ENCODE results near the gene TEAD4. TPM values are rescaled to one million over a fixed set of nuclear protein-coding genes. Genes with fewer than 3 reads are reported as not detected.

Gene TEAD4
- total RNA-seq, 1 donor from 2014 or later, result 0.94 TPM

DNA sequence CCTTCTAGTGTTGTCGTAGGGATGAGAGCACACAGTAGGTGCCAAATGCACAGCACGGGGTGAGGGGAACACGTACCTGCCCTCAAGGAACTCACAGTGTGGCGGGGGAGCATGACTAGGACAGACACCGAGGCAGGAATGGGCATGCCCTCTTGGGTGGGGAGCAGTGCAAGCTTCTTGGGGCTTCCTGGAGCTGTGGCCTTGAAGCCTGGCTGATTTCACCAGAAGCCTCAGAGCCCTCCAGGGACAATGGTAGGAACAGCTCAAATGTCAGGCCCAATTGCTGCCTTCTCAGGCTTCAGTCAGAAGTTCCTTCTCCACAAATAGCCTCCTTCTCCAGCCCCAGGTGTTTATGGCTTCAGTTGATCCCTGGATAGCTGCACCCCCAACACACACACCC is 43.4 kb downstream of the TEAD4 start:
- no peak for DNase-seq

DNA sequence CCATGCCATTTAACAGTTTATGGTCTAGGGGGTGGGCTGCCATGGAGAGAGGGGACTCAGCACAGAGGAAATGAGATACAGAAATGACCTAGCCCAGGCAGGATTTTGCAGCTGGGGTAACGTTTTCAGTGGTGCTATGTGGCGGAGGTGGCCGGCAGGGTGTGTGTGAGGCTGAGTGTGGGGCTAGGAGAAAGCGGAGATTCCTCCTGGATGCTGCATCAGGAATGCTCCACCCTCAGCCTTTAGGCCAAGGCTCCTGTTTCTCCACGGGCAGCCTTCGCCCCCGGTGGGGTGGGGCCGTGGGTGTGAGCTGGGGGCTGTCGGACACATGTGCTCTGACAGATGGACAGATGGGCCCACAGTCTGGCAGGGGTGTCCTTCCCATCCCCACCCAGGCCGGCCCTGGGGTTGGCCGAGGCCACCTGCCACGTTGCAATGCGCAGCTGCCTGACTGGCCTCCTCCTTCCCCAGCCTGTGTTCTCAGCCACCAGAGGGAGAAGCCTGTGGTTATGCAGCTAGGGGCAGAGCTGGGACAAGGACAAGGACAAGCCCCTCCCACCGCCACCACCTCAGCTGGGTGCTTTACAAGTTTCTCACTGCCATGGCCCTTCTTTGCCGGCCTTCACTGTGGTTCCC is 44.3 kb downstream of the TEAD4 start:
- DNase-seq, result no peak

DNA sequence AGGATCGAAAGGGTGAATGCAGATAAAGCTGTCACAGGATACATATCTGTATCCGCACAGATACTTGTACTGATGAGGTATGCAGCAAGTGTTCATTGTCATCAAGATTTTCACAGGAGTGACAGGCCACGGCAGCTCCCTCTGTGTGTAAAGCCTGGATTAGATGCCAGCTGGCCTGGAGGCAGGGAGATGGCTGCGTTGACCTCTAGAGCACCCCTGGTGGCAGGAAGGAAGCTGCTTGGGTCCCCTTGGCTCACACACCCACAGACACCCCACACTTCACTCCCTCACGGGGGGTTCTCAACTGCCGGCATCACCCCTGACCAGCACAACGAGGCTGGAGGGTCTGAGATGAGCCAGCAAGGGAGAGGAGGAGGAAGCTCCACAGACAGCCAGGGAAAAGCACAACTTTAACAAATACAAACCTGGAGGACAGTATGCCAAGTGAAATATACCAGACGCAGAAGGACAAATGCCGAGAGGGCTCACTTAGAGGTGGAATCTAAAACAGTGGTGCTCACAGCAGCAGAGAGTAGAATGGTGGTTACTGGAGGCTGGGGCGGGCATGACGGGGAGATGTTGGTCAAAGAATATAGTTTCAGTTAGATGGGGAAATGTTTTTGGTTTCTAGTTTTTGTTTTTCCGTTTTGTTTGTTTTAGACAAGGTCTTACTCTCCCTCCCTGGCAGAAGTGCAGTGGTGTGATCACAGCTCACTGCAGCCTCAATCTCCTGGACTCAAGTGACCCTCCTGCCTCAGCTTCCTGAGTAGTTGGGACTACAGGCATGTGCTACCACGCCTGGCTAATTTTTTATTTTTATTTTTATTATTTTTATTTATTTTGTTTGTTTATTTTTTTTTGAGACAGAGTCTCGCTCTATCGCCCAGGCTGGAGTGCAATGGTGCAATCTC is 45.7 kb downstream of the TEAD4 start:
- DNase-seq, result no peak

DNA sequence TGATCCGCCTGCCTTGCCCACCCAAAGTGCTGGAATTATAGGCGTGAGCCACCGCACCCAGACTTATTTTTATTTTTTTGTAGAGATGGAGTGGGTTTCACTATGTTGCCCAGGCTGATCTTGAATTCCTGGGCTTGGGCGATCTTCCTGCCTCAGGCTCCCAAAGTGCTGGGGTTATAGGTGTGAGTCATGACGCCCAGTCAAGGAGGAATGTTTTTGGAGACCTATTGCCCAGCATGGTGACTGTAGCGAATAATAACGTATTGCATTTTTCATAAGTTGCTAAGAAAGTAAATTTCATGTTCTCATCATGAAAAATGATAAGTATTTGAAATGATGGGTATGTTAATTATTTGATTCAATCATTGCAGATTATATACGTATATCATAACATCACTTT is 46.5 kb downstream of the TEAD4 start:
- DNase-seq, result no peak

DNA sequence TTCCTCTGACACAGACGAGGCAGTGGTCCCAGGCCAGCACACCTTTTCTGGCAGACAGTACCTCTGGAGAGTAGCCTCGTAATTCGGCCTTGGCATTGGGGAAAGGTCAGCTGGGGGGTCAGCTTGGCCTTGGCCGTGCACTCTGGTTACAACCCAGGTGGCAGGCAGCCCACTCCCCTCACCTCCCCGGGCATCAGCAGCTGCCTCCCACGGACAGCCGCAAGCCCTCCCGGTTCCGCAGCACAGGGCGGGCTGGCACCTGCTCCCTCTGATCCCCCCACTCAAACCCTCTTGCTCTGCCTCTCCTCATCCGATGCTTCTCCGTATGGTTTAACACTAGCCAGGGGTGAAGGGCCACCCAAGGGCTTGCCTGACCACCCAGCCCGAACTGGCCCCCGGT is 50.6 kb downstream of the TEAD4 start:
- no peak for DNase-seq

DNA sequence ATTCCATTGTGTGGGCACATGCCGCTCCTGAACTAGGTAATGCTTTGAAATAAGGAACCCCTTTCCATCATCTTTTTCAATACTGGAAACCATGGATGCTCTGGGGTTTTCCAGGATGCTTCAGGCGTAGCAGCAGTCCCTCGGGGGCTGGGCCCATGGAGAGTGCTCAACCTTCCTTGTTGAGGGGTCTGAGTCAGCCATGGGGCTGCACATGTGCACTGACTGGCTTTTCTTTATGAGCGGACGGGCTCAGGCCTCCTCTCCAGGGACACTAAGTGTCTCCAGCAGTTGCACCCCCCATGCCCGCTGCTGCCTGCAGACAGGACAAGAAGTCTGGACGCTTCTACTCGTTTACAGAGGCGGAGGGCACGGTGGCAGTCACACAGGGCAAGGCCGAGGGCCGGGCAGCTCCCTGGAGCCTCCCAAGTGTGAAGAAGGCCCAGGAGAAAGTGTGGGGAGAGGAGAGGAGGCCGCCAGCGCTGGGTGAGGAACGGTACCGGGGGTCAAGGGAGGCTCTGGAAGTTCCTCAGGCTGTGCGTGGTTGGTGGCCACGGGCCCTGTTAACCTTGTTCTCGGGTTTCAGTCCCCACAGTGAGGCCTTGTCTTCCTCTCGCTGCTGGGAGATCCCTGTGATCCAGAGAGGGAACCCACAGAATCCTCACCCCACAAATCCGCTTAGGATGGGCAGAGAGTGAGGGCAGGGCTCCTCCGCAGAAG is 51.2 kb downstream of the TEAD4 start:
- no peak for DNase-seq

DNA sequence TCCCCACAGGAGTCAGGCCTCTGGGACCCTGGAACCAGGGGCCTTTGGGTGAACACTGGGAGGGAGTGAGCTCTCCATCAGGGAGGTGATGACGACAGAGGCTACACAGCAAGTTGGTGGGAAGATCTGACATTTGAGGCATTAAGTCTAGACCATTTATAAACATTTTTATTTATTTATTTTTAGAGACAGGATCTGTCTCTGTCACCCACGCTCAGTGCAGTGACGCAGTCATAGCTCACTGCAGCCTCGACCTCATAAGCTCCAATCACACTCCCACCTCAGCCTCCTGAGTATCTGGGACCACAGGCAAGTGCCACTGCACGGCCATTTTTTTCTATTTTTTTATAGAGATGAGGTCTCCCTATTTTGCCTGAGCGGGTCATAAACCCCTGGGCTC is 53.6 kb downstream of the TEAD4 start:
- no peak for DNase-seq

DNA sequence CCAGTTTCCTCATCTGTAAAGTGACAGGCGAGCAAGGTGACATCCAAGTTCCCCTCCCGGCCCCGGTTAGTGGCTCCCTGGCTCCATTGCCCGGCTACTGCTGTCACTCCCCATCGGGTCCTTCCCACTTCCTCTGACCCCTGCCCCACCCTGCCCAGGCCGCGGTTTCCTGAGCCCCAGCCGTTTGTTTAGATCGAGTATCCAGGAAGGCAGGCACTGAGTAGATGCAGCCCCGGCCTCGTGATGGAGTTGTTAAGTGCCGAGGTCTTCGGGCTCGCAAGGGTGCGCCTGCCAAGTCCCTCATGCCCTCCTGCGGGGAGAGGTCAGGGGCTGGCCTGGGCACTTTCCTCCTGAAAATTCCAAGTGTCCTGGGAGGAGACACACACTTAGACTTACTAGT is 55.4 kb downstream of the TEAD4 start:
- DNase-seq, result no peak

DNA sequence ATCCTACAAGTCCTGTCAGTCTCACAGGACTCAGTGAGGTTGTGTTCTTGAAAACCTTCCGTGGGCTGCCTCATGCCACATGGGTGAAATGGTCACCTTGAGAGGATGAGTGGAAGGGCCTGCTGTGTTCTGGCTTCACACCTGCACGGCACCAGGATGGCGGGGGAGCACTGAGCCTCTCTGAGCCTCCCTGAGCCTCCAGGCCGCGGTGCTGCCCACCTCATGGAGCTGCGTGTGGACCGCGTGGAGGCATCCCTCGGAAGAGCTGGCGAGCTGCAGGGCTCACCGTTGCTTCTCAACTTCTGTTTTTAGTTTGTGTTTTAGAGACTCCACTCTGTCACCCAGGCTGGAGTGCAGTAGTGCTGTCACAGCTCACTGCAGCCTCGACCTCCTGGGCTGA is 56.2 kb downstream of the TEAD4 start:
- DNase-seq, result no peak

DNA sequence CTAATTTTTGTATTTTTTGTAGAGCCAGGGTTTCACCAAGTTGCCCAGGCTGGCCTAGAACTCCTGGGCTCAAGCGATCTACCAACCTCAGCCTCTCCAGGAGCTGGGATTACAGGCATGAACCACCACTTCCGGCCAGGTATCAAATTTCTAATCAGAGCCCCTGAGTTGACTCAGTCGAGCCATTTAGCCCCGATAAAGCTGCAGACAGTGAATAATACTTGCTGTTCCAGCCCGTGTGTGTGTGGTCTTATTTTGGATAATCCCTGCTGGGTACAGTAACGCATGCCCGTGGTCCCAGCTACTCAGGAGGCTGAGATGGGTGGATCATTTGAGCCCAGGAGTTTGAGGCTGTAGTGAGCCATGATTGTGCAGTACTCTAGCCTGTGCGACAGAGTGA is 57.0 kb downstream of the TEAD4 start:
- DNase-seq, result no peak

DNA sequence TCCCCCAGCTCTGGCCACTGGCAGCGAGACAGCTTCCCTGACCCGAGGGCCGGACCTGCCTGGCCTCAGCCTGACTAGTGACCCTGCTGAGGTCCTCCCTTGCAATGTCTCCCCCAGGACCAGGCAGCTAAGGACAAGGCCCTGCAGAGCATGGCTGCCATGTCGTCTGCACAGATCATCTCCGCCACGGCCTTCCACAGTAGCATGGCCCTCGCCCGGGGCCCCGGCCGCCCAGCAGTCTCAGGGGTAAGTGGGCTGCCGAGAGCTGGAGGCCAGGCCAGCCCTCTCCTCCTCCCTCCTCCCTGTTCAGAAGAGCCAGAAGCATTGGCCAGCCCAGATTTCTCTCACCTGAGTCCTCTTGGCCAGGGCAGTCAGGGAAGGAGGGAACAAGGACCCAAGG is 58.1 kb downstream of the TEAD4 start:
- DNase-seq, result no peak

DNA sequence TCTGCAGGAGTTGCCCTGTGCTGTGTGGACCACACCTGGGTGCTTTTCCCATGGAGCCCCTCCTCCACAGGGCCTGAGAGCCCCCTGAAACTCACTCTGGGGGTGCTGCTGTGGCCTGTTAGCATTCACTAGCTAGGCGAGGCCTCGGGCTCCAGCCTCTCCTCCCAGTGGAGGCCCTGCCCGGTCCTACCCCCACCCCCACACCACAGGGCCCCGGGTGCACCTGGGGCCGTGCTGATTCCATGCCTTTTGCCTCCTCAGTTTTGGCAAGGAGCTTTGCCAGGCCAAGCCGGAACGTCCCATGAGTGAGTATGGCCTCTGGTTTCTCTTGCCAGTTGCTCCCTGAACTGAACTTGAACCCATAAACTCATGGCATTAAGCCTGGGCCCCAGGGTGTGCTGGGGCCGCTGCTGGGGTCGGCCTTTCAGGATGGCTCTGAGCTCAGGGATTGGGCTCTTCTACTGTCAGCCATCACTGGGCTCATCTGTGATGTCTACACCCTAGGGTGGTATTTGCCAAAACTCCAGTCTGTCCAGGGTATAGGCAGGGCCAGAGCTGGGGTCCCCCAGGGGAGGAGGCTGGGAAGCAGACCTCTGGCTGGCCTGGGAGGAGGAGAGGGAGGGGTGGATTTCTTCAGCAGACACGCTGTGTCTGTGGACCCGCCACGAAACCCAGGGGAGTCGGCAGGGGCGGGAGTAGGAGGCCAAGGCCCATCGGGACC is 59.2 kb downstream of the TEAD4 start:
- DNase-seq, result no peak

DNA sequence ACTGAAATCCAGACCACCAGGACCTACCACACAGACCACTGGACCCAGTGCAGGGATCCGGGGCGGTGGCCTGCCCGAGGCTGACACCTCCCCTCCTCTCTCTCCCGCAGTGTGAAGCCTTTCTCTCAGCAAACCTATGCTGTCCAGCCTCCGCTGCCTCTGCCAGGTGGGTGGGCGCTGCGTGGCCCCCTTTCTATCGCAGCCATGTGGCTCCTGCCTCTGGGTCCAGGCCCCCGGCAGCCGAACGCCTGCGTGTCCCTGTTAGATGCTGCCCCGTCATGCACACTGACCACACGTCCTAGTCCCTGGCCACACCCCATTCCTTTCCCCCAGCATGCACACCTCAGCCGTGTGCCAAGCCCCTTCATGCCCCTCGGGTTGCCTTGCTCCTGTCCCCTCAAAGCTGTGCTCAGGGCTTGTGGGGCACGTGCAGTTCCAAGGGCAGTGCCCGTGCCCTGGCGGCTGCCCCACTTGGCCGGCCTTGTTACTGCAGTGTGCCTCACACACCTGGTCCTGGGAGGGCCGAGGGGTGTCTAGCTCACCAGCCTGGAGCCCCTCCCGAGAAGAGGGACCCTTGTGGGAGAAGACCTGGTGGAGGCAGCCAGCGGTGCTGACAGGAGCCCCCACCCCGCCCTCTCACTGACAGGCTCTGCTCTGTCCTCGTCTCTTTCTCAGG is 59.9 kb downstream of the TEAD4 start:
- no peak for DNase-seq

DNA sequence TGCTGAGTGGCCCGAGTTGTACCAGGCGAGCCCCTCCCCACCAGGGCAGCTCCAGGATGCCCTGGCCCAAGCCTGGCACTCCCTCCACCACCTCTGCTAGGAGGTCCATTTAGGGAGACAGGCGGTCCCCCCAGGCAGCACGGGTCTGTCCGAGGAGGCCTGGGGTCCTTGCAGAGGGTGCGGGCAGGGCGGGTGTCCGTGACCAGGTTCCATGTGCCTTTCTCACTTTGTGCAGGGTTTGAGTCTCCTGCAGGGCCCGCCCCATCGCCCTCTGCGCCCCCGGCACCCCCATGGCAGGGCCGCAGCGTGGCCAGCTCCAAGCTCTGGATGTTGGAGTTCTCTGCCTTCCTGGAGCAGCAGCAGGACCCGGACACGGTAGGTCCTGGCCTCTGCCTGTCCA is 61.2 kb downstream of the TEAD4 start:
- no peak for DNase-seq

DNA sequence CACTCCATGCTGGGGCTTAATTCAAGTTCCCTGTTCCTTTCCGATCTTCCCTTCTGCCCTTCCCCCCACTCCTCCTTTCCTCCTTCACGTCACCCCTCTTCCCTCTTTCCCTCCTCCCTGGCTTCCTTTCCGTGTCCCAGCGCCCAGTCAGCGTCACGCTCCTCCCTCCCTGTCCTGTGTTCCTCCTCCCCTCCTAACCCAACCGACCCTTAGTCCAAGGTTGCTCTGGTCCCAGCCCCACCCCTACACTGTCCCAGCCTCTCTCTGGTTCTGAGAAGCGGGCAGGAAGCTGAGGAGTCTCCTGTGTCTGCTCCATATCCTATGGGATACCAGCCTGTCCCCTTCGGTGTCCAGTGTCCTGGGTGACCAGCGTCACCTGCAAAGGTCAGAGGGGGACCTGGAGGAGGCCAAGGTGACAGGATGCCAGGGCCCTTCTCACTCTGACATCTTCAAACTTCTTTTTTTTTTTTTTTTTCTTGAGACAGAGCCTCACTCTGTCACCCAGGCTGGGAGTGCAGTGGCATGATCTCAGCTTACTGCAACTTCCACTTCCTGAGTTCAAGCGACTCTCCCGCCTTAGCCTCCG is 61.7 kb downstream of the TEAD4 start:
- DNase-seq, result no peak

DNA sequence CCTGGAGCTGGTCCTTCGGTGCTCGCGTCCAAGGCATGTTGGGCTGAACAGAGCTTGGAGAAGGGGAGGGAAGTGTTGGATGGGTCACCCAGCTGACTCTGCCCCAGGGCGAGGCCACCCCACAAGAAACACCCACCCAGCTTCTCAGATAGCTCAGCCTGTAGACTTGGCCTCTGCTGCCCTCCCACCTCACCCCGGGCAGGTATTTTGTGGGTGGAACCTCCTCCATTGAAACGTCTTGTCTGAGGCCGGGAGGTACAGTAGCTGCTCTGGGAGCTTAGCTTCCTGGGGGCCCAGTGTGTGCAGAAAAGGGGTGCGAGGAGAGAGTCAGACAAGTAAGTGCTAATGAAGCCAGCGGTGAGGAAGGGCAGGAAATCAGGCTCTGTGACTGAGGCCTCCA is 63.2 kb downstream of the TEAD4 start:
- no peak for DNase-seq

DNA sequence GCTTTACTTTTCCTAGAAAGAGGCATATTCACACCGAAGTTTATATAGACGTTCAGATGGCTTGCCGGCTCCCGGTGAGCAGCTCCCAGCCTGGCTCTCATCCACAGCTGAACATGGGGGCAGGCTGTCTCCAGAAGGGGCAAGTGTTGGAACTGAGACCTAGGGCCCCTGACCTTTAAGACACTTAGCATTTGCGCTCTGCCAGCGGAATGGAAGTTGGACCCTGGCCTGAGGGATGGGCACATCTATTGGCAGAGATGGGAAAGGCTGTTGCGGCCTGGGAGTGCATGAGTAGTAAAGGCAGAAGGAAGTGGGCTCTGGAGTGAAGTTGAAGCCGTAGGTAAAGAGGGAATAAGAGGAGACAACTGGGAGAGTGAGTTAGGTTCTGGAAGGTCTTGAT is 63.8 kb downstream of the TEAD4 start:
- DNase-seq, result no peak

DNA sequence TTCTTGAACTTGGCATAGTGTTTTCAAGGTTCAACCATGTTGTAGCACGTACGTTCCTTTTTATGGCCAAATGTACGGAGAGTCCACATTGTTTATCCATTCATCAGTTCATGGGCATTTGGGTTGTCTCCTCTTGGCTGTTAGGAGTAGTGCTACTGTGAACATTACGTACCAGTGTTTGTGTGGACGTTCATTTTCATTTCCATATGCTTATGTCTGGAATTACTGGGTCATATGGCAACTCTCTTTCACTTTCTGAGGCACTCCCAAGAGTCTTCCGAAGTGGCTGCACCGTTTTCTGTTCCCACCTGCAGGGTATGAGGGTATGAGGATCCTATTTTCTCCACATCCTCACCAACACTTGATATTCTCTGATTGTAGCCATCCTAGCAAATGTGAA is 68.9 kb downstream of the TEAD4 start:
- no peak for DNase-seq

DNA sequence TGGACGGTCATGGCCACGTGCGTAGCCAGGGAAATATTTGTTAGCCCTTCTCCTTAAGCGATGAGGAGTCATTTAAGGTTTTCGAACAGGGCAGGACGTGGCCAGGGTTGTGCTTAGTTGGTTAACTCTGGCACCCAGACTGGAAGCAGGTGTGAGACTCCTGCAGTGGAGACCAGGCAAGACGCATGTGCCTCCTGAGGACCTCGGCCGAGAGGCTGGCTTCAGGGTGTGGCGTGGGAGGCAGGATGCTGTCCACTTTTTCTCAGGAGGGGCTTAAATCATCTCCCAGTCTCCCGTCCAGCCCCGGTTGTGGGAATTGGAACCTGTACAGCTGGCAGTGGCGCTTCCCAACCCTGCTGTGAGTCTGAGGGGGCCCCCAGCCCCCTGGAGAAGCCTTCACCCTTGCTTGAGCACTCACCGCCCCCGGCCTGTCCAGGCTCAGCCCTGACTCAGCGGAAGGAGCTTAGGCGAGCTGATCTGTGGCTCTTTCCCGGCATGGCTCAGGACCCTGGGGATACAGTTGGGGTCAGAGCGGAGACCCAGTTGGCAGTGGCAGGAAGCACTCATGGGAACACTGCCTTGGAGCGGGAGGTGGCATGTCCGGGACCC is 71.7 kb downstream of the TEAD4 start:
- no peak for DNase-seq

DNA sequence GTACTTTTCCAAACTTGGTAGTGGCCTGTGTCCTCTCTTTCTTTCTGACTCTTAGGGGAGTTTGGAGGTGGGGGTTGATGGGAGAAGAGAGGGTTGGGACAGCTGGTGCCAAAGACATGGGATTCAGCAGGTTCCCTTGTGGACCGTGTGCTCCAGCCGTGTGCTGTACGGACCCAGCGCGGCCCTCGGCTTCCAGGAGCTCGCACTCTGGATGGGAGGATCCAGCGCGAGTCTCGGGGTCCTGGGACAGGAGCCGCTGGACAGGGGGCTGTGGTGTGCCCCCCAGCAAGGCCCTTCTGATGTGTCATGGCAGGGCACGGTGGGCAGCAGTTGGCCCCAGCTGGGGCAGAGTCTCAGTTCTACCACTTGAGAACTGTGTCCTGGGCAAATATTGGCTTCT is 73.0 kb downstream of the TEAD4 start:
- no peak for DNase-seq
